Measurements from ENCODE around the gene RBBP5.

Gene RBBP5

GRCh38 chr1:205059660-205060059 is 62.1 kb downstream of the RBBP5 start:
- H3K4me3 ChIP-seq (ENCODE audit: low read depth, low read length), result no peak overlapping the region
- TF ChIP-seq CTCF (IDR thresholded peaks at IDR 0.05; ENCODE audit: low read depth, low read length), result no peak

GRCh38 chr1:205058853-205059252 is 62.9 kb downstream of the RBBP5 start:
- H3K4me3 ChIP-seq (ENCODE audit: low read depth, low read length), result no peak overlapping the region
- no peak for TF ChIP-seq CTCF (IDR thresholded peaks at IDR 0.05; ENCODE audit: low read depth, low read length)

- no peak overlapping the region for H3K4me3 ChIP-seq (ENCODE audit: low read depth, low read length)
- TF ChIP-seq CTCF (IDR thresholded peaks at IDR 0.05; ENCODE audit: low read depth, low read length), result no peak
These were observed 63.8 kb downstream of the RBBP5 start for GRCh38 chr1:205057808-205058575.

- H3K4me3 ChIP-seq (ENCODE audit: low read depth, low read length), result no peak overlapping the region
- TF ChIP-seq CTCF (IDR thresholded peaks at IDR 0.05; ENCODE audit: low read depth, low read length), result no peak
These were observed 64.7 kb downstream of the RBBP5 start for GRCh38 chr1:205056956-205057568.

GRCh38 chr1:205056188-205056611 is 65.6 kb downstream of the RBBP5 start:
- no peak for TF ChIP-seq CTCF (IDR thresholded peaks at IDR 0.05; ENCODE audit: low read depth, low read length)
- no peak overlapping the region for H3K4me3 ChIP-seq (ENCODE audit: low read depth, low read length)

GRCh38 chr1:205054013-205054412 is 67.8 kb downstream of the RBBP5 start:
- H3K4me3 ChIP-seq (ENCODE audit: low read depth, low read length), result no peak overlapping the region
- TF ChIP-seq CTCF (IDR thresholded peaks at IDR 0.05; ENCODE audit: low read depth, low read length), result no peak

GRCh38 chr1:205053296-205053695 is 68.5 kb downstream of the RBBP5 start:
- H3K4me3 ChIP-seq (ENCODE audit: low read depth, low read length), result no peak overlapping the region
- no peak for TF ChIP-seq CTCF (IDR thresholded peaks at IDR 0.05; ENCODE audit: low read depth, low read length)
